PC-9 (cell line): Measurements from ENCODE around the gene COL25A1. TPM values are rescaled to one million over a fixed set of nuclear protein-coding genes. Genes with fewer than 3 reads are reported as not detected.

ENCODE experiments used
- BruUV-seq: library from RNA; stranded (reverse); fragments of 400-500 nt; replicated peaks from 2 replicates; lab custom pipeline; 2021; lab: Mats Ljungman, UMichigan
- CTCF ChIA-PET: fragments of 300-600 bp; sonication (Branson Sonifier 250); formaldehyde crosslinking; loops from one replicate; lab custom pipeline; 2022; ENCODE audit warnings: antibody characterized with exemption; lab: Charles Lee
- POLR2A ChIA-PET: fragments of 300-600 bp; sonication (Branson Sonifier 250); formaldehyde crosslinking; loops from one replicate; lab custom pipeline; 2022; ENCODE audit warnings: antibody characterized with exemption; ENCODE audit not compliant: unreplicated experiment; lab: Charles Lee
- DNase-seq, 2 experiments: peaks; one replicate each; pipeline versions ENCODE4 v3.0.0 to v3.0.0-alpha.2; 2015 to 2022; ENCODE audit warnings: mixed read lengths in 1 of 2
- H2AFZ ChIP-seq: fragments of 200-600 bp; sonication (generic); 2 replicates; pipeline ENCODE4 v1.8.1; 2017; ENCODE audit warnings: antibody characterized with exemption
- H3F3A ChIP-seq: fragments of 200-600 bp; sonication (generic); 2 replicates; pipeline ENCODE4 v1.8.1; 2017; ENCODE audit warnings: antibody characterized with exemption, mild to moderate bottlenecking, low read depth; ENCODE audit not compliant: insufficient read depth
- H3K27ac ChIP-seq: fragments of 200-600 bp; sonication (generic); 2 replicates; pipeline ENCODE4 v1.6.1; 2016; ENCODE audit warnings: mixed run types
- H3K27me3 ChIP-seq: fragments of 200-600 bp; sonication (generic); 2 replicates; pipeline ENCODE4 v1.6.1; 2016; ENCODE audit warnings: low read depth, mixed run types; ENCODE audit not compliant: insufficient read depth
- H3K36me3 ChIP-seq: fragments of 200-600 bp; sonication (generic); 2 replicates; pipeline ENCODE4 v1.6.1; 2016; ENCODE audit warnings: low read depth, mixed run types
- H3K4me1 ChIP-seq: fragments of 200-600 bp; sonication (generic); replicated peaks from 2 replicates; pipeline ENCODE4 v1.6.1; 2016; ENCODE audit warnings: mixed run types; ENCODE audit not compliant: insufficient read depth
- H3K4me2 ChIP-seq: fragments of 200-600 bp; sonication (generic); 2 replicates; pipeline ENCODE4 v1.6.1; 2017; ENCODE audit warnings: mixed run types
- H3K4me3 ChIP-seq: fragments of 200-600 bp; sonication (generic); 2 replicates; pipeline ENCODE4 v1.6.1; 2016; ENCODE audit warnings: mixed run types
- H3K79me2 ChIP-seq: fragments of 200-600 bp; sonication (generic); 2 replicates; pipeline ENCODE4 v1.6.1; 2017; ENCODE audit warnings: low read depth, mixed run types
- H3K9me2 ChIP-seq: fragments of 200-600 bp; sonication (generic); 2 replicates; pipeline ENCODE4 v1.8.1; 2017; ENCODE audit warnings: mild to moderate bottlenecking; ENCODE audit not compliant: insufficient read depth
- H3K9me3 ChIP-seq: fragments of 200-600 bp; sonication (generic); 2 replicates; pipeline ENCODE4 v1.8.1; 2016; ENCODE audit warnings: low read depth; ENCODE audit not compliant: insufficient read depth
- H4K20me1 ChIP-seq: fragments of 200-600 bp; sonication (generic); 2 replicates; pipeline ENCODE4 v1.8.1; 2017; ENCODE audit not compliant: insufficient read depth
- EZH2 ChIP-seq: fragments of 200-600 bp; sonication (generic); IDR thresholded peaks from 2 replicates; pipeline ENCODE4 v1.8.0; 2017; ENCODE audit warnings: antibody characterized with exemption, low read depth
- intact Hi-C: fragments of 100-400 bp; cut with micrococcal nuclease; formaldehyde crosslinking; loops from one replicate; pipeline ENCODE4 v1.10.0; 2022; ENCODE audit not compliant: unreplicated experiment
- total RNA-seq: library from RNA; stranded (reverse); gene quantifications from 2 replicates; pipeline ENCODE4 v1.2.3, GENCODE V29; 2021
- TF ChIP-seq, protein P1 (sequence below): fragments of 200-600 bp; sonication (generic); conservative IDR thresholded peaks from 2 replicates; pipeline ENCODE4 v1.6.1; 2017; ENCODE audit warnings: mixed run types, antibody characterized with exemption, mild to moderate bottlenecking, moderate library complexity

Gene COL25A1
- total RNA-seq, 1 experiment from 2014 or later: not detected

DNA sequence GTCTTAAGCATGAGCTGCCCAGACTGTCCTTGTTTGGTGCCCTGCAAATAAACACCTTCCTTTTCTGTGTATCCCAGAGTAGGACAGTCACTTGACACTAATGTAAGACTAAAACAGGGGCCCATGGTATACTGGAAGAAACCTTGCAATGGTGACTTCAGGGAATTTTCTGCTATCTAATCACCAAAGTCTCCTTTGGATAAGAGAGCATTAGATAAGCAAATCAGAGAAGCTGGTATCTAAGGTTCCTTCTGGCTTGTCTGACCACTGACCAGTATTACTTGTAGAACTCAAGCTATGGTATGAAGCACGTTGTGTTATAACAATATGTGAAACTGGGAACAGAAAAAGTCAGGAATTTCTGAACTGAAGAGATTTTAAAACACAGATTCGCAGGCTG is 173.9 kb downstream of the COL25A1 start:
- no peaks in the 10 kb centered on the region for H3F3A ChIP-seq
- POLR2A ChIA-PET: no interaction called here
- no peak for DNase-seq
- H4K20me1 ChIP-seq: no peaks in the 10 kb centered on the region
- no peak overlapping the region for H3K4me2 ChIP-seq
- no peak overlapping the region for H2AFZ ChIP-seq
- H3K9me2 ChIP-seq: no peaks in the 10 kb centered on the region
- no TSS peak for BruUV-seq
- H3K36me3 ChIP-seq: no peaks in the 10 kb centered on the region
- CTCF ChIA-PET: no interaction called here
- no peak for TF ChIP-seq EZH2
- TF ChIP-seq, protein P1, sequence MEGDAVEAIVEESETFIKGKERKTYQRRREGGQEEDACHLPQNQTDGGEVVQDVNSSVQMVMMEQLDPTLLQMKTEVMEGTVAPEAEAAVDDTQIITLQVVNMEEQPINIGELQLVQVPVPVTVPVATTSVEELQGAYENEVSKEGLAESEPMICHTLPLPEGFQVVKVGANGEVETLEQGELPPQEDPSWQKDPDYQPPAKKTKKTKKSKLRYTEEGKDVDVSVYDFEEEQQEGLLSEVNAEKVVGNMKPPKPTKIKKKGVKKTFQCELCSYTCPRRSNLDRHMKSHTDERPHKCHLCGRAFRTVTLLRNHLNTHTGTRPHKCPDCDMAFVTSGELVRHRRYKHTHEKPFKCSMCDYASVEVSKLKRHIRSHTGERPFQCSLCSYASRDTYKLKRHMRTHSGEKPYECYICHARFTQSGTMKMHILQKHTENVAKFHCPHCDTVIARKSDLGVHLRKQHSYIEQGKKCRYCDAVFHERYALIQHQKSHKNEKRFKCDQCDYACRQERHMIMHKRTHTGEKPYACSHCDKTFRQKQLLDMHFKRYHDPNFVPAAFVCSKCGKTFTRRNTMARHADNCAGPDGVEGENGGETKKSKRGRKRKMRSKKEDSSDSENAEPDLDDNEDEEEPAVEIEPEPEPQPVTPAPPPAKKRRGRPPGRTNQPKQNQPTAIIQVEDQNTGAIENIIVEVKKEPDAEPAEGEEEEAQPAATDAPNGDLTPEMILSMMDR: no peak
- no peaks in the 10 kb centered on the region for H3K79me2 ChIP-seq
- no peak overlapping the region for H3K27ac ChIP-seq
- no peaks in the 10 kb centered on the region for H3K27me3 ChIP-seq
- no peak overlapping the region for H3K4me3 ChIP-seq
- intact Hi-C loops: no loop called here
- H3K4me1 ChIP-seq: no peaks in the 10 kb centered on the region
- H3K9me3 ChIP-seq: no peaks in the 10 kb centered on the region

DNA sequence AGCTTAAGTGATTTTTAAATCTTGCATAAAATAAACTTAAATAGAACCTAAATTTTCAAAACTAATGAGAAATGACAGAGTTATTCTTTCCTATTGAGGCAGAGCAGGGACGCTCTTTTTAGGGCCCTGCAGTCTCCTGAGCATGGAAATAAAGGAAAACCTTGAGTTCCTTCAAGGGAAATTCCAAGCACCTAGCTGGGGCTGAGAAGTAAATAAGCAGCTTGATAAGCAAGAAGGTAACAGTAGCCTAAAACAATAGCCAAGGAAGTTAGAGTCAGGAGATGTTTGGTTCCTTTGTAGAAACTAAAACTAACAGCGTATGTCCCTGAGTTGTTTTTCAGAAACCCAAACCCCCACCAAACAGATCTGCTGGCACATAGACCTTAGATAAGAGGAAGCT is 174.6 kb downstream of the COL25A1 start:
- Histone ChIP-seq H3K79me2 (no peaks in the 10 kb centered on the region), H3F3A (no peaks in the 10 kb centered on the region), H3K4me3 (no peak overlapping the region), H3K4me2 (no peak overlapping the region), H4K20me1 (no peaks in the 10 kb centered on the region), H3K36me3 (no peaks in the 10 kb centered on the region), H2AFZ (no peak overlapping the region), H3K27ac (no peak overlapping the region), H3K9me3 (no peaks in the 10 kb centered on the region), H3K27me3 (no peaks in the 10 kb centered on the region), H3K4me1 (no peaks in the 10 kb centered on the region), H3K9me2 (no peaks in the 10 kb centered on the region)
- POLR2A ChIA-PET: no interaction called here
- no TSS peak for BruUV-seq
- CTCF ChIA-PET: no interaction called here
- intact Hi-C loops: no loop called here
- DNase-seq: no peak
- no peak for TF ChIP-seq EZH2
- TF ChIP-seq, protein P1: no peak

DNA sequence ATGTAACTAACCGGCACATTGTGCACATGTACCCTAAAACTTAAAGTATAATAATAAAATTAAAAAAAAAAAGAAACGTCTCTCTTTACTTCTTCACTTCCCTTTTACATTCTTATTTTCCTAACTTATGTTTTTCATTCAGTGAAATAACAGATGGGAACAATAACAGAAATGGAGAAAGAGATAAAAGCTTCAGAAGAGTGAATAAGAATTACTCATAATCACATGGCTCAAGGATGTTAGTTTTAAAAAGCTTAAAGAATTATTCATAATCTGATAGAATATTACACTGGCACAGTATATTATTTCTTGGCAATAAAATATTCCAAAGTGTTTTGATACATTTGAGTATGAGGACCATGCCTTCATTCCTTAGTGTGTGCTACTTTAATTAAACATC is 175.6 kb downstream of the COL25A1 start:
- Histone ChIP-seq H3K4me2 (no peak overlapping the region), H3K79me2 (no peaks in the 10 kb centered on the region), H4K20me1 (no peaks in the 10 kb centered on the region), H2AFZ (no peak overlapping the region), H3K27ac (no peak overlapping the region), H3K27me3 (no peaks in the 10 kb centered on the region), H3F3A (no peaks in the 10 kb centered on the region), H3K9me3 (no peaks in the 10 kb centered on the region), H3K4me1 (no peaks in the 10 kb centered on the region), H3K9me2 (no peaks in the 10 kb centered on the region), H3K4me3 (no peak overlapping the region), H3K36me3 (no peaks in the 10 kb centered on the region)
- no peak for DNase-seq
- intact Hi-C loops: no loop called here
- ChIA-PET POLR2A (no interaction called here), CTCF (no interaction called here)
- BruUV-seq: no TSS peak
- TF ChIP-seq, protein P1: no peak
- no peak for TF ChIP-seq EZH2
